HEK293T (cell line): Measurements from ENCODE around the gene AP2B1.

Experiments
- HDGF ChIP-seq: fragments of 450-650 bp; IDR thresholded peaks from 2 replicates; pipeline ENCODE4 v1.6.1; 2017; ENCODE audit warnings: antibody characterized with exemption, borderline replicate concordance
- SUZ12 ChIP-seq: fragments of 450-650 bp; IDR thresholded peaks from 2 replicates; pipeline ENCODE4 v1.6.1; 2016; ENCODE audit warnings: mild to moderate bottlenecking
- TARDBP ChIP-seq: fragments of 450-650 bp; IDR thresholded peaks from 2 replicates; pipeline ENCODE4 v1.6.1; 2016

GRCh38 chr17:35742896-35743477 lies 155.9 kb downstream of the AP2B1 start:
- TF ChIP-seq TARDBP = no peak
- no peak for TF ChIP-seq SUZ12
- no peak for TF ChIP-seq HDGF
